Activated gamma-delta T cell treated with Interleukin-2 at 50 U/mL for 16 hours (primary cell): ENCODE data around the gene MLLT6.

Experiments
- DNase-seq: peaks from one replicate; pipeline ENCODE4 v3.0.0-alpha.2; 2020

The MLLT6 gene

GRCh38 chr17:38704606-38705522 lies at the start of gene MLLT6:
Gene MLLT6, plus strand, starts transcription at chr17:38705273. Its CDS starts 360 bp downstream, at chr17:38705633.
- peak; percentile 75 for DNase-seq

DNA sequence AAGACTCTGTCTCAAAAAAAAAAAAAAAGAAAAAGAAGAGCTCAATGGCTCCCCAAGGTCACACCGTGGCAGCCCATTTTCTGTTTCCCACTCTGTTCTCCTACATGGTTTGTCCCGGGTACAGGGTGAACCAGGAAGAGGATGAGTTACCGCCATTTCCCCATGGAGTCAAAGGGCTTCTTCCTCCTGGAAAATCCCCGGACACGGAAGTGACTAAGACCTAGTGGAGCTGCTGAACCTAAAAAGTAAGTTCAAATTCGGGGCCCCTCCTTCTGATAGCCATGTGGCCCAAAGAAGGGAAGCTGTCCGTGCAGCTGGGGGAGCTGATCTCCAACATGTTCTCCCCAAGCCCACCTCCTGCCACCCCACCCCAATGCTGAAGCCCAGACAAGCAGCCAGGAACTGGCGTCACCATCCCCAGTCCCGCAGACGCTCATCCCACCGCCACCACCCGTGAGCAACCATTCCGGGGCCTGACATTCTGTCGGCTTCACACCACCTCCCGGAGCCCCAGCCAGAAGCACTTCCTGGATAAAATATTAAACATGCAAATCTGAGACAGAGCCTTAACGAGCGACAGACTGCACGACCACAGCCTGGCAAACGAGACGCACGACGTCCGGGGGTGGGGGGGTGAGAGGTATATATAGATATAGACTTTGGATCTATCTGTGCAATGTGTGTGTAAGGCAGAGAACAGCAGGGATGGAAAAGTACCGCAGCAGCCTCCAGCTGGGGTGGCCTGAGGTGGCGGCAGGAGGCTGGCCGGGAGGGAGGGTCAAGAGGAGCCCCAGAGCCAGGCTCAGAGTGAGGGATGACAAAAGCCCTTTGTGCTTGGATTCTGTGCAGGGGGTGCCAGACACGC lies 47.9 kb upstream of the MLLT6 start:
- DNase-seq, result no peak

DNA sequence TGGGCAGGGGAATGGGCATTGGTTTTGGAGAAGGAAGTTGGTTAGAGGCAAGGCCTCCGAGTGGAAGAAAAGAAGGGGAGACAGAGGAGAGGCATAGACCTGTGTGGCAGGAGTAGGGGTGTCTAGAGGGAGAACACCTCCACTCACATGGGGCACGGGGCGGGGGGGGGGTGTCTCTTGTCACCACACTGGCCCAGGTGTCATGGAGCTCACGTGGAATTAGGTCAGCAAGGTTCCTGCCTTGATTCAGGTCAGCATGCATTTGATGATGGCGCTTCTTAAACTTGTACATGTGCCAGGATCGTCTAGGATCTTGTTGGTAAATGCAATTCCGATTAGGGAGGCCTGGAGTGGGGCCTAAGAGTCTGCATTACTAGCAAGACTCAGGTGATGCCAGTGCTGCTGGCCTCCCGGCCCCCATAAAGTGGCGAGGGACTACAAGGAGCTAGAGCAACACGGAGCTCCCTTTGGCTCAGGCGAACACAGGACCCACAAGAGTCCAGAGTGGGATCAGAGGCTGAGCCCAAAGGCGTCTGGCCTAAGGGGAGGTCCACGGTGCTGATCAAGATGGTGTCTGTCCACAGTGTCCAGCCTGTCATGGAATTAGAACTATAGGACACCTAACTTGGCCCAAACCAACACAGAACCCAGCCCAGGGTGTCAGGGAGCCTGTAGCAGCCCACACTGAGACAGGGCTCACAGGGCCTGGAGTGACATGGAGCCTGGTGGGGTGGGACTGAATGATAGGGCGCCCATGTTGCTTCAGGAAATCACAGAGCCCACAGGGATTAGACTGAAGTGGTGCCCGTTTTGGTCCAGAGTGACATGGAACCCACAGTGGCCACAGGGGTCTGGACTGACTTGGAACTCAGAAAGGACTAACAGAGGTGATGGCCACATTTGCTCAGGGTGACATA lies 47.0 kb upstream of the MLLT6 start:
- DNase-seq, result no peak

DNA sequence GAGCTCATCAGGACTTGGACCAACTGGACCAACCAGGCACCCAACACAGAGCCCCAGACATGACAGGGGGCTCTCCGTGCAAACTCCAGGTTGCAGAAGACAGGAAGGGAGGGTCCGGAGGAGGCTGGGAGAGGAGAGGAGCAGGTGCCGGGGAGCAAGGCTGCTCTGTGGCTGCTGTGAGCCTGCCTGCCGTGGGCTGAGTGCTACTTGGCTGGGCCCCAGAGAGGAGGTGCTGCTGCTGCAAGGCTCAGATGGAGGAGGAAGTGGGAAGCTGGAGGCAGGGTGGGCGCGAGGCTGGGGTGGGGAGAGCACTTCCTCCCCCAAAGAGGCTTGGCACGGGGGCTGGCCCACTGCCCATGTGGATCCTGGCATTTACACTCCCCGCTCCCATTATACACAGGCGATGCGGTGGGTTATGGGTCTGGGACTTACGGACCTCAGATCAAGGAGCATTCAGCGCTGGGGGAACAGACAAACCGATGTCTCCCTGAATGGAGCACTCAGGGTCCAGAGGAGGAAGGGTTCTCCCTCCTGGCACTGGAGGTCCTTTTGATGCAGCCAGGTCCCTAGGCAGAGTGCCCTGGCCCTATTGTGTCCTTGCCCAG lies 46.2 kb upstream of the MLLT6 start:
- DNase-seq, result no peak

GRCh38 chr17:38659415-38659814 lies 45.7 kb upstream of the MLLT6 start:
- DNase-seq, result no peak

DNA sequence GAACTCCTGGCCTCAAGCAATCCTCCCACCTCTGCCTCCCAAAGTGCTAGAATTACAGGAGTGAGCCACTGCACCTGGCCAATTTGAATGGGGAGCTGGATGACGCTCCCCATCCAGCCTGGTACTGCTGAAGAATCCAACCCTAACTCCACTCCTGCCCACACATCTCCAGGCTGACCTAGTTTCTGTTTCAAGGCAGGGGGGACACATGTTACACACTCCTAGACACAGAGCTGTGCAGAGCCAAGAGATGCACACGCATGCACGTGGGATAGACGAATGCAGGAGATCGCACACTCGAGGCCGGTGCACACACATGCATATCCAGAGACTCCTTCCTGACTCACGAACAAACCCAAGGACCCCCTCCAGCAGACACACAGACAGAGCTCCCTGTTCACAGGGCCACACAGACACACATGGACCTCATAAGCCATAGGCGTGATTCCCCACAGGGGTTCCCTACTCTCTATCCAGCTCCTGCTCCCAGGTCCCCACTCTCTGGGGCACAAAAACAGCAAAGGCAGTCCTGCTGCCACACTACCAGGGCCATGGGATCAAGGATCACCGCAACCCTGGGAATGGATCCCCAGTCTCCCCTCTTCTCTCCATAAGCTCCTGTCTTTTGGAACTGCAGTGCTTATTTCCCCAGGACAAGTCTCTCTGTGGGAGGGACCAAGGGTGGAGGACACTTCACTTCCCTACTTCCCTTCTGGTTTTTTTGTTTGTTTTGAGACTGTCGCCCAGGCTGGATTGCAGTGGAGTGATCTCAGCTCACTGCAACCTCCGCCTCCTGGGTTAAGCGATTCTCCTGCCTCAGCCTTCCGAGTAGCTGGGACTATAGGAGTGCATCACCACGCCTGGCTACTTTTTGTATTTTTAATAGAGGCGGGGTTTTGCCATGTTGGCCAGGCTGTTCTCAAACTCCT lies 44.7 kb upstream of the MLLT6 start:
- DNase-seq, result no peak

GRCh38 chr17:38663125-38663751 lies 41.8 kb upstream of the MLLT6 start:
- peak; percentile 18 for DNase-seq

GRCh38 chr17:38663964-38664644 lies 41.0 kb upstream of the MLLT6 start:
- DNase-seq, result no peak

DNA sequence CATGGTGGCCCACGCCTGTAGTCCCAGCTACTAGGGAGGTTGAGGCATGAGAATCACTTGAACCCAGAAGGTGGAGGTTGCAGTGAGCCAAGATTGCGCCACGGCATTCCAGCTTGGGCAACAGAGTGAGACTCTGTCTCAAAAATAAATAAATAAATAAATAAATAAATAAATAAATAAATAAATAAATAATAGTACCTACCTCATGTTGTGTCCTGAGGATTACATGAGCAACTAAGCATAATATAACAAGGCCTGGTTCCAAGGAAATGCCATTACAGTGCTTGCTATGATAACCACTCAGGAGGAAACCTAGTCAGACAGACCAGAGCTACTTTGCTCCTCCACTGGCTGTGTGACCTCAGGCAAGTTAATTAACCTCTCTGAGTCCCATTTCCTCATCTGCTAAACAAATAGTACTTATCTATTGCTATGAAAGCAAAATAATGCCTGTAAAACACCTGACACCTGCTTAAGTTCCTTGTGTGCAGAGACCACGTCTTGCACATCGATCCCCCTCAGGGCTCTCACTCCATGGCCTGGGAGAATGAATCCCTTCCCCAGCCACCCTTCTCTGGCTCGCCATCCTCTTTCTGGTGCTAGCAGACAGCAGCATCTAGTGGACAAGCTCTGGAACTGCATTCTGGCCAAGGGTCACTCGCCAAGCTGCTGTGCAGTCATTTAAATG lies 37.8 kb upstream of the MLLT6 start:
- DNase-seq, result peak; percentile 48

DNA sequence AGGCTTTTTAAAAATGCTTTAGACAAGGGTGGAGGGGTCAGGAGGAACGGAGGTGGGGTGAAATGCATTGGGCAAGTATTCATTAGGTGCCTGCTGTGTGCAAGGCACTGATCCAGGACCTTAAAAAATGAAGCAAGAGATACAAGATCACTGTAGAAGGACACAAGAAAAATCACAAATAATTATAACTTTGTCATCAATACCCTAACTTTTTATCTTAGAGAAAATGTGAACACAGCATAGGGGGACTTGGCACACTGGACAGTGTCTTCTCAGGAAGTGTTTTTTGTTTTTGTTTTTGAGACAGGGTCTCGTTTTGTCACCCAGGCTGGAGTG lies 37.3 kb upstream of the MLLT6 start:
- DNase-seq, result no peak

GRCh38 chr17:38669520-38669919 lies 35.6 kb upstream of the MLLT6 start:
- DNase-seq, result no peak

- DNase-seq, result no peak
These were observed 32.9 kb upstream of the MLLT6 start for GRCh38 chr17:38671939-38672720.

- DNase-seq, result no peak
These were observed 32.0 kb upstream of the MLLT6 start for GRCh38 chr17:38672788-38673706.

DNA sequence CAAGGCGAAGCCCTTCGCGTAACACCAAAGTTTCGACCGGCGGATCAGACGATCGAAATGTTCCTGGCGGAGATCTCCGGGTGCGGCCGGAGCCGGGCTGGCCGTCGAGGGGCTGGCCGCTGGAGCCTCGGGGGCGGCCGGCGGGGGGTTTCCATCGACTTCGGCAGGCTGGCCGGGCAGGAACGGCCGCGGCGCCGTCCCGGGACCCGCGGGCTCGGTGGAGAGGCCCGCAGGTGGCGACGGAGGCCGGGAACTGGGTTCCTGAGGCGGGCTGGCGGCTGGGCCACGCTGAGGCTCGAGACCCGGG lies 31.4 kb upstream of the MLLT6 start:
- no peak for DNase-seq

DNA sequence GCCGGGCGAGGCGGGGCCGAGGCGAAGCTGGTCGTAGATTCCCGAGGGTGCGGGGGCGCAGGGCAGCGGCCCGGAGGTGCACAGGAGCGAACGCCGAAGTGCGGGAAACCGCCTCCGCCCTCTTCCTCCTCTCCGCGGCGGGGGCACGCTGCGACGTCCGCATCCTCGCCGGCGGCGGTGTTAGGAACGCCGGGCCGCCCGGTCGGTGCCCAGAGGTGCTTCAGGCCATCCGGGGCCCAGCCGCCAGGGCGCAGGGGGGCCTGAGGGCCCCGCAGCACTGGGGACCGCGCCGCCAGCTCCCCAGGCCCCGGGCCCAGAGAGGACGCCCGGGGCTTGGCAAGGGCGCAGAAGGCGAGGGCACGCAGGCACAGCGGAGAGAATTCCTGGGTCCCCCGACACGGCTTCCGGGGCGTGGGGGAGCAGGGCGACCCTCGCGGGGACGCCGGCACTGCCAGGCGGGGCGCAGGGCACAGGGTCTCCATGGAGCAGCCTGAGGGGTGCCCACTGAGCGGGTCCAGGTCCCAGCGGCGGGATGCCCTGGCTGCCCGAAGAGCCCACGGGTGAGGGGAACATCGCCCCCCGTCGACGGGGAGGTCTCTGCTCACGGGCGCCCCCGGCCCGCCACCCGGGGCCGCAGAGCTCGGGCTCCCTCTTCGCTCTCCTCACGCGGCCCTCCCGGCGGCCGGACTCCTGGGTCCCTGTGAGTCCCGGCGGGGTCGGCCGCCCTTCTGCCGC lies 30.9 kb upstream of the MLLT6 start:
- no peak for DNase-seq

DNA sequence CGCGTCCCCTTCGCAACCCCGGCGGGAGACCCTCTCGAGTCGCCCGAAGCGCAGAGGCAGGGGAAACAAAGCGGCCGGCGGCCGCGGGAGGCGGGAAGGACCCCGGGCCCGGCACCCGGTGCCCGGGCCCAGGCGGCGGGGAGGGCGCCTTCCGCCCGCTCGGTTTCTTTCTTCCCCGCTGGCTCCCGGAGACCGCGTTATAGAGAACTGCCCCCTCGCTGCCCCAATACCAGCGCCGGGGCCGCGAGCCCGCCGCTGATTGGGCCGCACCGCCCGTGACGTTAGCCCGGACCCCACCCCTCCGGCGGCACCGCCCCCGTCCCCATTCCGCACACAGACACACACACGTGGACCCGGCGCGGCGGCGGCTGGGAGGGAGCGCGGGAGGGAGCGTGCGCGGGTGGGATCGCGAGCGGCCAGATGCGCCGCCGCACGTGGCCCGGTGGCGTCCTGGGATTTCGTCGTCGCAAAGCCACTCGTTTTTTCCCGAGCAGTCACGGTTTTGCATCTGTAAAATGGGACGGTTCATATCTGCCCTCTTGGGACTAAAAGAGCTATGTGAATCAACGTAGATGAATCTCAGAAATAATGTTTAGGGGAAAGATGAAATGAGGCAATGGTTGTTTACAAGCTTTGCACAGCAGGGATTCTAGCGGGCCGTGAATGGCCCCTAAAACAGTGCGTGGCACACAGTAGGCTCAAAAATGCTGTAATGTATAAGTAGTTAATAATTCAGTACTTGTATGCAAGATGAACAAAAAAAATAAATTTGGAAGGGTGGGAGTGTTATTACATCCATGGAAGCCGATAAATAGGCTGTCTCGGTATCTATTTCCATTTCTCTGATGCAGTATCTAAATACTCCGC lies 30.1 kb upstream of the MLLT6 start, which contains the start of gene EPOP:
Gene EPOP, minus strand, starts transcription at position 209 of the 867 bp plus-strand sequence. CDS start 462 bp downstream, outside the sequence.
- peak; percentile 72 for DNase-seq
